ENCODE results near the gene PDHX.

Gene PDHX

DNA sequence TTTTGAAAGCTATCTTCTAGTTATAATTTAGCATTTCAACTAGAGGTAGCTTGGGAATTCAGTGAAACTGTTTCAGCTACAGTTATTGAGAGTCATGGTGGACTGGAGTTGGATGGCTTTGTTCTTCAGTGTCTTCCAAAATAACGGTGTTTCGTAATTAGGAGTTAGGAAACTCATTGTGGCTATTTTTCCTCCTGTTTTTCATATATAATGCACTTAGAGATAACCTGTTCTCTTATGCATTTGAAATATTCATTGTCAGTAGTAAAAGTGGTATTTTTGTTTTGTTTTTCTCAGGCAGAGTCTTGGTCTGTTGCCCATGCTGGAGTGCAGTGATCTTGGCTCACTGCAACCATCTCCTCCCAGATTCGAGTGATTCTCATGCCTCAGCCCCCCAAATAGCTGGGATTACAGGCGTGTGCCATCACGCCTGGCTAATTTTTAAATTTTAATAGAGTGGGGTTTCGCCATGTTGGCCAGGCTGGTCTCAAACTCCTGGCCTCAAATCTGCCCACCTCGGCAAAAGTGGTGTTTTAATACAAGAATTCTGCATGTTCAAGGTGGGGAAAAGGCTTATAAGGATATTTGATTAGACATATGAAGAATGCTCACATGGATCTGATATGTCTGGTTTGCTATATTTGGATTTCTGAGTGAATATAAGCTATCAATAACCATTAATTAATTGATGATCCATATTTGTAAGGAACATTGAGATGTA, 12.7 kb downstream of the PDHX start:
- no peak overlapping the region for H2BK5ac ChIP-seq (ENCODE audit: low read length)
- H4K91ac ChIP-seq (ENCODE audit: low read depth, low read length, poor library complexity): no peak overlapping the region
- H2BK15ac ChIP-seq (ENCODE audit: low read length): no peak overlapping the region
- peaks cover 0 to 2% of the 10 kb centered on the region in 2 donors for H3K4me1 ChIP-seq (ENCODE audit: control insufficient read depth in 2 of 2, insufficient read depth in 1 of 2, low read depth in 1 of 2, low read length in 2 of 2)
- H3K9ac ChIP-seq (ENCODE audit: low read depth, low read length, poor library complexity): no peak overlapping the region
- no peak overlapping the region for H2AK5ac ChIP-seq (ENCODE audit: low read depth, low read length)
- H3K4ac ChIP-seq (ENCODE audit: low read length): no peak overlapping the region
- no peak overlapping the region for H3K23ac ChIP-seq (ENCODE audit: low read depth, low read length, poor library complexity)
- no peak overlapping the region for H2BK120ac ChIP-seq (ENCODE audit: low read depth, low read length)
- no peak overlapping the region for H3K18ac ChIP-seq (ENCODE audit: low read length)
- H3K4me3 ChIP-seq (ENCODE audit: low read length in 2 of 2): no peak overlapping the region
- H2AFZ ChIP-seq (ENCODE audit: low read length): no peak overlapping the region
- WGBS, 2 donors (ENCODE audit: extremely low coverage in 2 of 2, insufficient read length in 2 of 2, insufficient replicate concordance in 1 of 2): no CpG with 5 or more reads among the region's 7 CpGs
- no peak overlapping the region for H3K27ac ChIP-seq (replicated peaks; ENCODE audit: low read length)
- H3K9me3 ChIP-seq (replicated peaks in 1 of 2; ENCODE audit: control insufficient read depth in 2 of 2, insufficient read depth in 1 of 2, low read depth in 1 of 2, low read length in 2 of 2): no peaks in the 10 kb centered on the region
- H3K36me3 ChIP-seq (replicated peaks in 1 of 2; ENCODE audit: control insufficient read depth in 2 of 2, insufficient read depth in 2 of 2, low read length in 2 of 2): peaks cover 0 to 30% of the 10 kb centered on the region in 2 donors
- no peak overlapping the region for H2BK12ac ChIP-seq (ENCODE audit: low read length)
- no peak overlapping the region for H3K4me2 ChIP-seq (ENCODE audit: insufficient read depth, low read length, poor library complexity, severe bottlenecking)
- H3K27me3 ChIP-seq (ENCODE audit: control insufficient read depth in 3 of 3, insufficient read depth in 3 of 3, low read depth in 1 of 3, low read length in 3 of 3): no peaks in the 10 kb centered on the region
- no peak overlapping the region for H4K8ac ChIP-seq (ENCODE audit: low read depth, low read length)
- DNase-seq (ENCODE audit: low spot score): no peak
- H3K79me1 ChIP-seq (ENCODE audit: low read depth, low read length): no peaks in the 10 kb centered on the region
- H3K14ac ChIP-seq (ENCODE audit: low read length): no peak overlapping the region

DNA sequence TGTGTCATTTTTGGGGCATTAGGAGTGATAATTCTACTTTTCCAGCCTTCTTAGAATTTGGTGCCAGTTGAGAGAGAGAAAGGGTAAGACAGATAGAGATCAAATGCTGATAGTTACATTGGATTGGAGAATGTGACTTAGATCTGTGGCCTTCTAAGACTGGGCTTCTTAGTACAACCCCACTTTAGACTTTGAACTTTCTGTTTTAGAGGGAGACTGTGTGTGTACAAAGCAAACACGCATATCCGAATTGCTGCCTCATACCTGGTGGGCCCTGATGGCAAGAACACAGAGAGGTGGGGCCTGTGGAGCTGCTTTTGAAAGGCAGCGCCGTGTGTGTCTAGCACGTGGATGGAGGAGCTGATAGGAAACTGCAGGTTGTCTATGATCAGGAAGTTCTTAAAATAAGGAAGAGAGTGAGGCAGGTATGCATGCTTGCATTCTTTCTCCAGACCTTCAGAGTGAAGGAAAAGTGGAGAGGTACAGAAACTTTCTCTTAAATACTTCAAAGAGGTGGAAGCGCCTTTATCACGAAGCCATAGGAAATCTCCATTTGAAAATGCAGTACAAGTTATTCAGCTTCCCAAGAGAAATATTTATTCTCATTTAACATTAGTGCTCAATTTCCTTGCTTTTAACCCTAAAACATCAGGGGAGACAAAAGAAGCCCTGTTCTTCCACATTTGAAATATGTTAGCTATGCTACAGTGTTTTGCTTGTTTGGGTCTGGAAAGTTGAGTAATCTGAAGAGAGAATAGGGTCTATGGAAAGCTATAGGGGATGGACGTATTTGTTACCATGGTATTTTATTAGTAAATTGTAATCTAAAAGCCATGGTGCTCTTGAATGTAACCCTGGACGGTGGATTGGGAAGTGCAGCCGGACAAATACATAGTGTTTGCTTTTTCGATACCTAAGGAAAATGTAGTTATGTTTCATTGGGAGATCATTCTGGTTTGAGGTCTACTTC, 13.7 kb downstream of the PDHX start:
- no peak overlapping the region for H3K9ac ChIP-seq (ENCODE audit: low read depth, low read length, poor library complexity)
- H3K4me3 ChIP-seq (ENCODE audit: low read length in 2 of 2): no peak overlapping the region
- no peak overlapping the region for H3K14ac ChIP-seq (ENCODE audit: low read length)
- H2AFZ ChIP-seq (ENCODE audit: low read length): no peak overlapping the region
- H2BK12ac ChIP-seq (ENCODE audit: low read length): no peak overlapping the region
- no peak overlapping the region for H2BK120ac ChIP-seq (ENCODE audit: low read depth, low read length)
- no peak overlapping the region for H2BK5ac ChIP-seq (ENCODE audit: low read length)
- no CpG with 5 or more reads among the region's 11 CpGs for WGBS, 2 donors (ENCODE audit: extremely low coverage in 2 of 2, insufficient read length in 2 of 2, insufficient replicate concordance in 1 of 2)
- H2BK15ac ChIP-seq (ENCODE audit: low read length): no peak overlapping the region
- peaks cover 0 to 35% of the 10 kb centered on the region in 2 donors for H3K36me3 ChIP-seq (replicated peaks in 1 of 2; ENCODE audit: control insufficient read depth in 2 of 2, insufficient read depth in 2 of 2, low read length in 2 of 2)
- no peak overlapping the region for H3K23ac ChIP-seq (ENCODE audit: low read depth, low read length, poor library complexity)
- no peak overlapping the region for H3K27ac ChIP-seq (replicated peaks; ENCODE audit: low read length)
- no peak overlapping the region for H3K4ac ChIP-seq (ENCODE audit: low read length)
- no peak overlapping the region for H3K4me2 ChIP-seq (ENCODE audit: insufficient read depth, low read length, poor library complexity, severe bottlenecking)
- no peak overlapping the region for H3K18ac ChIP-seq (ENCODE audit: low read length)
- H3K4me1 ChIP-seq (ENCODE audit: control insufficient read depth in 2 of 2, insufficient read depth in 1 of 2, low read depth in 1 of 2, low read length in 2 of 2): peaks cover 0 to 2% of the 10 kb centered on the region in 2 donors
- DNase-seq (ENCODE audit: low spot score): no peak
- no peak overlapping the region for H4K91ac ChIP-seq (ENCODE audit: low read depth, low read length, poor library complexity)
- H3K9me3 ChIP-seq (replicated peaks in 1 of 2; ENCODE audit: control insufficient read depth in 2 of 2, insufficient read depth in 1 of 2, low read depth in 1 of 2, low read length in 2 of 2): no peaks in the 10 kb centered on the region
- H3K27me3 ChIP-seq (ENCODE audit: control insufficient read depth in 3 of 3, insufficient read depth in 3 of 3, low read depth in 1 of 3, low read length in 3 of 3): no peaks in the 10 kb centered on the region
- H4K8ac ChIP-seq (ENCODE audit: low read depth, low read length): no peak overlapping the region
- H2AK5ac ChIP-seq (ENCODE audit: low read depth, low read length): no peak overlapping the region
- H3K79me1 ChIP-seq (ENCODE audit: low read depth, low read length): no peaks in the 10 kb centered on the region

DNA sequence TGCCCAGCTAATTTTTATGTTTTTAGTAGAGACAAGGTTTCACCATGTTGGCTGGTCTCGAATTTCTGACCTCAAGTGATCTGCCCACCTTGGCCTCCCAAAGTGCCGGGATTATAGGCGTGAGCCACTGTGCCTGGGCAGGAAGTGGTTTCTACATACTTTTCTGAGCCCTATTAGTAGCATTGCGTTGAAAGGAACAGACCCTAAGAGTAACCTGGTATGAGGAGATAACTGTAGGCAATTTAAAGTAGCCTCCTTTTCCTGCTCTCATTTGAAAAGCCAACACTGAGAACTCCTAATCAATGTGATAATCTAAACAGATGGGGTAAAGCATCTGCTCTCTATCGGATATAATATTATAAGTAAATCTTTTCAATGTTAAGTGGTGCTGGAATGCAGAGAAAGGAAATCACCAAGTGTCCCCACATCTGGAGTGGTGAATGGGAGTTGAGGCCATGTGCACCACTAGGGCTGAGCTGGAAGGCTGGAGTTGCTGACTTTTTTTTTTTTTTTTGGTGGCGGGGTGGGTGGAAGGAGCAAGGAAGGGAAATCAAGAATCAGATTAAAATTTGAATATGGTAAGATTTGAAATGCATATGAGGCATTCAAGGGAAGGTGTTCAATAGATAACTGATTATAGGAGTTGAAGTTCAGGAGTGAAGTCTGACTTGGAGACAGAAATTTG, 20.7 kb downstream of the PDHX start:
- H3K4me2 ChIP-seq (ENCODE audit: insufficient read depth, low read length, poor library complexity, severe bottlenecking): no peak overlapping the region
- H3K23ac ChIP-seq (ENCODE audit: low read depth, low read length, poor library complexity): no peak overlapping the region
- H3K4me1 ChIP-seq (ENCODE audit: control insufficient read depth in 2 of 2, insufficient read depth in 1 of 2, low read depth in 1 of 2, low read length in 2 of 2): no peaks in the 10 kb centered on the region
- no peak overlapping the region for H3K4me3 ChIP-seq (ENCODE audit: low read length in 2 of 2)
- no peak overlapping the region for H3K4ac ChIP-seq (ENCODE audit: low read length)
- no peak overlapping the region for H3K9ac ChIP-seq (ENCODE audit: low read depth, low read length, poor library complexity)
- no peak overlapping the region for H2BK120ac ChIP-seq (ENCODE audit: low read depth, low read length)
- H2BK5ac ChIP-seq (ENCODE audit: low read length): no peak overlapping the region
- peaks cover 0 to 50% of the 10 kb centered on the region in 2 donors for H3K36me3 ChIP-seq (replicated peaks in 1 of 2; ENCODE audit: control insufficient read depth in 2 of 2, insufficient read depth in 2 of 2, low read length in 2 of 2)
- no peaks in the 10 kb centered on the region for H3K27me3 ChIP-seq (ENCODE audit: control insufficient read depth in 3 of 3, insufficient read depth in 3 of 3, low read depth in 1 of 3, low read length in 3 of 3)
- H3K18ac ChIP-seq (ENCODE audit: low read length): no peak overlapping the region
- H2AK5ac ChIP-seq (ENCODE audit: low read depth, low read length): no peak overlapping the region
- no peak overlapping the region for H3K27ac ChIP-seq (replicated peaks; ENCODE audit: low read length)
- no peak overlapping the region for H2AFZ ChIP-seq (ENCODE audit: low read length)
- WGBS, 2 donors (ENCODE audit: extremely low coverage in 2 of 2, insufficient read length in 2 of 2, insufficient replicate concordance in 1 of 2): no CpG with 5 or more reads among the region's 6 CpGs
- DNase-seq (ENCODE audit: low spot score): no peak
- H3K9me3 ChIP-seq (replicated peaks in 1 of 2; ENCODE audit: control insufficient read depth in 2 of 2, insufficient read depth in 1 of 2, low read depth in 1 of 2, low read length in 2 of 2): peaks cover 0 to 5% of the 10 kb centered on the region in 2 donors
- H2BK12ac ChIP-seq (ENCODE audit: low read length): no peak overlapping the region
- no peak overlapping the region for H2BK15ac ChIP-seq (ENCODE audit: low read length)
- H3K14ac ChIP-seq (ENCODE audit: low read length): no peak overlapping the region
- H4K91ac ChIP-seq (ENCODE audit: low read depth, low read length, poor library complexity): no peak overlapping the region
- H4K8ac ChIP-seq (ENCODE audit: low read depth, low read length): no peak overlapping the region
- H3K79me1 ChIP-seq (ENCODE audit: low read depth, low read length): peaks cover 2% of the 10 kb centered on the region
